Peyer's patch (tissue), 4 donors: ENCODE data around the gene NGDN. TPM values are rescaled to one million over a fixed set of nuclear protein-coding genes. Genes with fewer than 3 reads are reported as not detected.

Source experiments
- DNase-seq, 3 donors: peaks; one replicate each; pipeline ENCODE4 v3.0.0-alpha.2; 2017 to 2019
- H3K27ac ChIP-seq, 4 donors: fragments of 200-600 bp; sonication (generic); one replicate each; pipeline ENCODE4 v1.5.1; 2016 to 2019
- H3K27me3 ChIP-seq, 2 donors: fragments of 200-600 bp; sonication (generic); one replicate each; pipeline ENCODE4 v1.5.1; 2019
- H3K36me3 ChIP-seq, 3 donors: fragments of 200-600 bp; sonication (generic); one replicate each; pipeline ENCODE4 v1.5.1; 2016 to 2019
- H3K4me1 ChIP-seq, 4 donors: fragments of 200-600 bp; sonication (generic); one replicate each; pipeline ENCODE4 v1.5.1; 2016 to 2019
- H3K4me3 ChIP-seq, 4 donors: fragments of 200-600 bp; sonication (generic); 1 replicate in 3 of 4; 2 replicates in 1 of 4; pipeline ENCODE4 v1.5.1; 2016 to 2019; ENCODE audit warnings: mild to moderate bottlenecking in 1 of 4
- H3K9me3 ChIP-seq, 4 donors: fragments of 200-600 bp; sonication (generic); one replicate each; pipeline ENCODE4 v1.5.1; 2016 to 2019; ENCODE audit warnings: mild to moderate bottlenecking in 1 of 4
- CTCF ChIP-seq, 6 experiments: fragments of 450-650 bp in 4 of 6; fragments of 200-600 bp in 2 of 6; sonication (generic) in 1 of 6; IDR thresholded peaks; one replicate each; pipeline ENCODE4 v1.5.1; 2017 to 2019; ENCODE audit warnings: antibody characterized with exemption in 6 of 6, mild to moderate bottlenecking in 3 of 6, moderate library complexity in 1 of 6
- POLR2A ChIP-seq, 2 donors: fragments of 450-650 bp; IDR thresholded peaks; one replicate each; pipeline ENCODE4 v1.5.1; 2017; ENCODE audit warnings: antibody characterized with exemption in 2 of 2, mild to moderate bottlenecking in 2 of 2, moderate library complexity in 2 of 2
- total RNA-seq, 4 donors: library from RNA; depleted of rRNA; stranded (reverse); fragments of >200 nt; gene quantifications; one replicate each; pipeline ENCODE4 v1.1.0, GENCODE V29; 2016

NGDN gene
- total RNA-seq, 4 donors from 2014 or later, result 25.5 to 61.9 (median 35.4) TPM

- Histone ChIP-seq H3K36me3 (no peaks in the 10 kb centered on the region), H3K9me3 (no peaks in the 10 kb centered on the region), H3K4me3 (no peak overlapping the region), H3K27me3 (no peaks in the 10 kb centered on the region), H3K27ac (no peak overlapping the region), H3K4me1 (no peaks in the 10 kb centered on the region)
- DNase-seq, result peak in 1 of 3 donors; percentile 17
- TF ChIP-seq POLR2A (IDR thresholded peaks at IDR 0.05) (no peak), CTCF (IDR thresholded peaks at IDR 0.05) (no peak)
Observed at GRCh38 chr14:23434488-23435222, 34.8 kb upstream of the NGDN start.

GRCh38 chr14:23435543-23436326, 33.8 kb upstream of the NGDN start, which contains the start of gene MYH7:
TSS of gene MYH7 (minus strand) at chr14:23435660. CDS start at chr14:23433732, 1,928 bp downstream.
- Histone ChIP-seq H3K9me3 (no peaks in the 10 kb centered on the region), H3K27me3 (no peaks in the 10 kb centered on the region)
- DNase-seq, result peak in 1 of 3 donors; percentile 23

GRCh38 chr14:23436327-23437132, 33.0 kb upstream of the NGDN start:
- peak in 1 of 3 donors; percentile 28 for DNase-seq
- Histone ChIP-seq H3K27me3 (no peaks in the 10 kb centered on the region), H3K4me3 (no peak overlapping the region), H3K36me3 (no peaks in the 10 kb centered on the region), H3K27ac (no peak overlapping the region), H3K9me3 (no peaks in the 10 kb centered on the region), H3K4me1 (no peaks in the 10 kb centered on the region)
- TF ChIP-seq POLR2A (IDR thresholded peaks at IDR 0.05) (no peak), CTCF (IDR thresholded peaks at IDR 0.05) (no peak)

More at GRCh38 chr14:23435543-23436326, 33.8 kb upstream of the NGDN start, which contains the start of gene MYH7:
- no peaks in the 10 kb centered on the region for H3K36me3 ChIP-seq
- no peak within 1 kb of the TSS for H3K4me3 ChIP-seq
- TF ChIP-seq POLR2A (IDR thresholded peaks at IDR 0.05), result no peak
- TF ChIP-seq CTCF (IDR thresholded peaks at IDR 0.05), result no peak
- no peaks in the 10 kb centered on the region for H3K4me1 ChIP-seq
- H3K27ac ChIP-seq, result no peak within 1 kb of the TSS

- no peaks in the 10 kb centered on the region for H3K9me3 ChIP-seq
- H3K4me1 ChIP-seq, result no peaks in the 10 kb centered on the region
- peak in 1 of 3 donors; percentile 11 for DNase-seq
- no peaks in the 10 kb centered on the region for H3K27me3 ChIP-seq
- no peaks in the 10 kb centered on the region for H3K36me3 ChIP-seq
- no peak overlapping the region for H3K4me3 ChIP-seq
- no peak for TF ChIP-seq POLR2A (IDR thresholded peaks at IDR 0.05)
- no peak for TF ChIP-seq CTCF (IDR thresholded peaks at IDR 0.05)
- no peak overlapping the region for H3K27ac ChIP-seq
Observed at GRCh38 chr14:23437133-23438100, 32.1 kb upstream of the NGDN start.
